BE2C (cell line): ENCODE results near the gene CTAGE1.

ENCODE experiments used
- DNase-seq: peaks from one replicate; pipeline ENCODE4 v3.0.0-alpha.2; 2020
- H3K27me3 ChIP-seq: fragments of 250-450 bp; sonication (Bioruptor Pico); 2 replicates; pipeline ENCODE4 v1.5.1; 2020; ENCODE audit warnings: mild to moderate bottlenecking
- H3K36me3 ChIP-seq: fragments of 250-450 bp; sonication (Bioruptor Pico); 2 replicates; pipeline ENCODE4 v1.5.1; 2020; ENCODE audit warnings: mild to moderate bottlenecking
- H3K4me1 ChIP-seq: fragments of 250-450 bp; sonication (Bioruptor Pico); 2 replicates; pipeline ENCODE4 v1.5.1; 2020
- H3K4me3 ChIP-seq: 2 replicates; pipeline ENCODE4 v1.5.1; 2011; ENCODE audit warnings: low read depth, low read length
- H3K9me3 ChIP-seq: fragments of 250-450 bp; sonication (Bioruptor Pico); 2 replicates; pipeline ENCODE4 v1.5.1; 2020
- TF ChIP-seq, protein P1 (sequence below): IDR thresholded peaks from 2 replicates; pipeline ENCODE4 v1.5.1; 2012; ENCODE audit warnings: mild to moderate bottlenecking, low read depth, low read length

Gene CTAGE1

DNA sequence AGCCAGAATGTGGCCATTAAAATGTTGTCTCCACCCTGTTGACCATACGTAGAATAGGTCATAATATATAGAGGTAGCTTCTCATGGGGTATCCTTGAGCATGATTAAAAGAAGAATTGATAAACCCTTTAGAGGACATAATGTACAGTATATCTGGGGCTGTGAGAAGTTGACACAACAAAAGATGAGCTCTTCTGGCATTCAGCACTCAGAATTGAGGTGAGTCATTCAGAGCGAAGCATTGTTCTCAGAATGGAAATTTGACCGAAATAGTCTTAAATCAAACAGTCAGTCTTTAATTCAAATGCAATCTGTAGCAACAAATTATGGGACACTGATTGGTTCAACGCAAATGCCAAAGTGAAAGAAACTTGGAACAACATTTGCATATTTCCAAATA, 47.3 kb downstream of the CTAGE1 start:
- H3K27me3 ChIP-seq, result no peaks in the 10 kb centered on the region
- TF ChIP-seq, protein P1, sequence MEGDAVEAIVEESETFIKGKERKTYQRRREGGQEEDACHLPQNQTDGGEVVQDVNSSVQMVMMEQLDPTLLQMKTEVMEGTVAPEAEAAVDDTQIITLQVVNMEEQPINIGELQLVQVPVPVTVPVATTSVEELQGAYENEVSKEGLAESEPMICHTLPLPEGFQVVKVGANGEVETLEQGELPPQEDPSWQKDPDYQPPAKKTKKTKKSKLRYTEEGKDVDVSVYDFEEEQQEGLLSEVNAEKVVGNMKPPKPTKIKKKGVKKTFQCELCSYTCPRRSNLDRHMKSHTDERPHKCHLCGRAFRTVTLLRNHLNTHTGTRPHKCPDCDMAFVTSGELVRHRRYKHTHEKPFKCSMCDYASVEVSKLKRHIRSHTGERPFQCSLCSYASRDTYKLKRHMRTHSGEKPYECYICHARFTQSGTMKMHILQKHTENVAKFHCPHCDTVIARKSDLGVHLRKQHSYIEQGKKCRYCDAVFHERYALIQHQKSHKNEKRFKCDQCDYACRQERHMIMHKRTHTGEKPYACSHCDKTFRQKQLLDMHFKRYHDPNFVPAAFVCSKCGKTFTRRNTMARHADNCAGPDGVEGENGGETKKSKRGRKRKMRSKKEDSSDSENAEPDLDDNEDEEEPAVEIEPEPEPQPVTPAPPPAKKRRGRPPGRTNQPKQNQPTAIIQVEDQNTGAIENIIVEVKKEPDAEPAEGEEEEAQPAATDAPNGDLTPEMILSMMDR, result no peak
- no peak for DNase-seq
- H3K36me3 ChIP-seq, result no peaks in the 10 kb centered on the region
- H3K4me1 ChIP-seq, result no peaks in the 10 kb centered on the region
- H3K4me3 ChIP-seq, result no peak overlapping the region
- H3K9me3 ChIP-seq, result no peaks in the 10 kb centered on the region

DNA sequence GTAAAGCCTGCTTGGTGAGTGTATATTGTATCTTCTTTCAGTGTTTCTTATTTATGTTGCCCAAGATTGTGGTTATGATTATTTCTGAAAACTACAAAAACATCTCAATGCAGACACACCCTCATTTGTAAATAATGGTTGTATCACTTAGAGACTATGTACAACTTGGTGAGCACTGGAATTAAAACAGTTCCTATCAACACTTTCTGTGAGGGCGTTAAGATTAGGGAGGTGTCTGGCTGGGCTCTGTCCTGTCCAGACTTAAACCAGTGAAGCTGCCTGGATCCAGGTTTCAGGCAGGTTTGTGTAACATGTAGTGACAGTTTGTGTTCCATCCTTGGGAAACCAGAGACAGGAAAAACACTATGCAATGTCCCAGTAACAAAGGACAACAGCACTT, 49.7 kb downstream of the CTAGE1 start:
- DNase-seq, result no peak
- Histone ChIP-seq H3K4me1 (no peaks in the 10 kb centered on the region), H3K27me3 (no peaks in the 10 kb centered on the region), H3K36me3 (no peaks in the 10 kb centered on the region), H3K4me3 (no peak overlapping the region), H3K9me3 (no peaks in the 10 kb centered on the region)
- TF ChIP-seq, protein P1, result no peak

DNA sequence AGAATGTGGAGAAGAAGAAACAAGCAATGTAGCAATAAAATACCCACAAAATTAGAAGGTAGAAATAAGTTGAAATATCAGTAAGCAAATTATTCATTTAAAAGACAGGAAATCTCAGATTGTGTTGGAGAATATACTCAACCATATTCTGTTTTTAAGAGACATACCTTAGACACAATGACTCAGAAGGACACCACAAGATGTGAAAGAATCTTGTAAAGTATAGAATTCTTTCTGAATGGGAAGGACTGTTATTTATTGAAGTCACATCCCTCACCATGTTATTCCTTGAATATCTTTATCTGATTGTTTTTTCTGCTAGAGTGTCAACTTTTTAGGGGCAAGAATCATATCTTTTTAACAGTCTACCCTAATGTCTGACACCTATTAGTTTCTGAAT, 50.4 kb downstream of the CTAGE1 start:
- no peak for DNase-seq
- Histone ChIP-seq H3K36me3 (no peaks in the 10 kb centered on the region), H3K4me3 (no peak overlapping the region), H3K4me1 (no peaks in the 10 kb centered on the region), H3K9me3 (no peaks in the 10 kb centered on the region), H3K27me3 (no peaks in the 10 kb centered on the region)
- TF ChIP-seq, protein P1, result no peak

DNA sequence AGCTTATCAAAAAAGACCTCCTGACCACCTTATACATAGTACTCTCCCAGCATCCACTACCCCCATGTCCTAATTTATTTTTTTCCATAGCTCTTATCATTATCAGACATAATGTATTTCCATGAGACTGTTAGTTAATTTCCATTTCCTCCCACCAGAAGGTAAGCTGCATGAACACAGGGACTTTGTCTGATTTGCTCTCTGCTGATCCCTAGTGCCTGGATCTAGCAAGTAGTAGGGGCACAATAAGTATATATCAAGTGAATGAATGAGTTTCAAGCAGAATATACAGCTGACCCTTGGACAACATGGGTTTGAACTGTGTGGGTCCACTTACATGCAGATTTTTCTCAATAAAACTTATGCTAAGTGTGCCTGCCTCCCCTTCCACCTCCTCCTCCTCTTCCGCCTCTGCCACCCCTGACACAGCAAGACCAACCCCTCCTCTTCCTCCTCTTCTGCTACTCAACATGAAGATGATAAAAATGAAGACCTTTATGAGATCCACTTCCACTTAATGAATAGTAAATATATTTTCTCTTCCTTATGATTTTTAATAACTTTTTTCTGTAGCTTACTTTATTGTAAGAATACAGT, 53.8 kb downstream of the CTAGE1 start:
- no peak for DNase-seq
- H3K27me3 ChIP-seq, result no peaks in the 10 kb centered on the region

More for the DNA sequence above, 53.8 kb downstream of the CTAGE1 start:
- no peaks in the 10 kb centered on the region for H3K4me1 ChIP-seq
- H3K9me3 ChIP-seq, result no peaks in the 10 kb centered on the region
- H3K4me3 ChIP-seq, result no peak overlapping the region
- no peaks in the 10 kb centered on the region for H3K36me3 ChIP-seq
- TF ChIP-seq, protein P1, result peak; percentile 35
